ENCODE measurements around the gene UBE3C. TPM values are rescaled to one million over a fixed set of nuclear protein-coding genes. Genes with fewer than 3 reads are reported as not detected.
"Not testable (repeated sequence)": the region's sequence is repeated elsewhere in the genome, so short reads cannot be mapped to it uniquely, and the experiment has no call there.

Gene UBE3C
- total RNA-seq, 3 donors from 2014 or later (not counting 1 experiment from before 2014, with no cell fraction given): 44.6 to 56.7 (median 55.5) TPM

- no peak overlapping the region for H3K4me3 ChIP-seq (ENCODE audit: low read length)
- H3K4me3 Mint-ChIP-seq: no peak overlapping the region
- DNase-seq (no peak), ATAC-seq (no peak)
- no peaks in the 10 kb centered on the region for H3K9me3 ChIP-seq (ENCODE audit: control insufficient read depth, insufficient read depth, low read length)
- no peaks in the 10 kb centered on the region for H3K27me3 Mint-ChIP-seq (ENCODE audit: low read depth in 2 of 2)
- intact Hi-C loops (cut with micrococcal nuclease): no loop called here
- H3K4me1 ChIP-seq (ENCODE audit: control insufficient read depth, insufficient read depth, low read length): peaks cover 11% of the 10 kb centered on the region
- no peaks in the 10 kb centered on the region for H3K36me3 Mint-ChIP-seq
- WGBS (ENCODE audit: insufficient coverage): 90% methylated on average over 7 of the region's 8 CpGs
- H3K27ac Mint-ChIP-seq: peak overlapping the region in 1 of 2 donors; percentile 35
- no peaks in the 10 kb centered on the region for H3K9me3 Mint-ChIP-seq
- peaks cover 2% of the 10 kb centered on the region for H3K36me3 ChIP-seq (ENCODE audit: control insufficient read depth, insufficient read depth, low read length)
- H3K4me1 Mint-ChIP-seq: peaks cover 49% of the 10 kb centered on the region in 2 donors
- H3K27ac ChIP-seq (ENCODE audit: low read length): no peak overlapping the region
- no peaks in the 10 kb centered on the region for H3K27me3 ChIP-seq (ENCODE audit: control insufficient read depth, insufficient read depth, low read length)
- no peak for TF ChIP-seq CTCF (IDR thresholded peaks at IDR 0.05)
These were observed 14.5 kb downstream of the UBE3C start for GRCh38 chr7:157153260-157153659.

- no peaks in the 10 kb centered on the region for H3K36me3 Mint-ChIP-seq
- no peak for ATAC-seq
- peak overlapping the region in 1 of 2 donors; percentile 31 for H3K27ac Mint-ChIP-seq
- Histone ChIP-seq H3K27me3 (ENCODE audit: control insufficient read depth, insufficient read depth, low read length) (no peaks in the 10 kb centered on the region), H3K9me3 (ENCODE audit: control insufficient read depth, insufficient read depth, low read length) (no peaks in the 10 kb centered on the region), H3K4me1 (ENCODE audit: control insufficient read depth, insufficient read depth, low read length) (peaks cover under 1% of the 10 kb centered on the region), H3K27ac (ENCODE audit: low read length) (no peak overlapping the region), H3K36me3 (ENCODE audit: control insufficient read depth, insufficient read depth, low read length) (peaks cover 2% of the 10 kb centered on the region), H3K4me3 (ENCODE audit: low read length) (no peak overlapping the region)
- DNase-seq: no peak
- peaks cover 61 to 62% of the 10 kb centered on the region in 2 donors for H3K4me1 Mint-ChIP-seq
- intact Hi-C loops (cut with micrococcal nuclease): no loop called here
- no peaks in the 10 kb centered on the region for H3K9me3 Mint-ChIP-seq
- TF ChIP-seq CTCF (IDR thresholded peaks at IDR 0.05): no peak
- H3K4me3 Mint-ChIP-seq: no peak overlapping the region
- no peaks in the 10 kb centered on the region for H3K27me3 Mint-ChIP-seq (ENCODE audit: low read depth in 2 of 2)
These were observed 17.2 kb downstream of the UBE3C start for GRCh38 chr7:157155959-157156358.

GRCh38 chr7:157158400-157158799, 19.7 kb downstream of the UBE3C start:
- no peak overlapping the region for H3K4me3 ChIP-seq (ENCODE audit: low read length)

GRCh38 chr7:157159537-157159936, 20.8 kb downstream of the UBE3C start:
- H3K27me3 Mint-ChIP-seq (ENCODE audit: low read depth in 2 of 2); ATAC-seq; DNase-seq; H3K36me3 Mint-ChIP-seq; H3K4me1 ChIP-seq (ENCODE audit: control insufficient read depth, insufficient read depth, low read length); intact Hi-C loops (cut with micrococcal nuclease); H3K27ac ChIP-seq (ENCODE audit: low read length); H3K27me3 ChIP-seq (ENCODE audit: control insufficient read depth, insufficient read depth, low read length); H3K36me3 ChIP-seq (ENCODE audit: control insufficient read depth, insufficient read depth, low read length); H3K4me3 ChIP-seq (ENCODE audit: low read length); H3K4me3 Mint-ChIP-seq; H3K9me3 Mint-ChIP-seq; H3K27ac Mint-ChIP-seq; H3K9me3 ChIP-seq (ENCODE audit: control insufficient read depth, insufficient read depth, low read length): not testable (repeated sequence)
- peaks cover 39 to 47% of the 10 kb centered on the region in 2 donors for H3K4me1 Mint-ChIP-seq
- WGBS (ENCODE audit: insufficient coverage): 95% methylated on average over 9 of the region's 9 CpGs

More at GRCh38 chr7:157158400-157158799, 19.7 kb downstream of the UBE3C start:
- ATAC-seq (no peak), DNase-seq (no peak)
- no peaks in the 10 kb centered on the region for H3K4me1 ChIP-seq (ENCODE audit: control insufficient read depth, insufficient read depth, low read length)
- no peak overlapping the region for H3K27ac ChIP-seq (ENCODE audit: low read length)
- Mint-ChIP-seq H3K4me1 (peaks cover 40 to 42% of the 10 kb centered on the region in 2 donors), H3K36me3 (no peaks in the 10 kb centered on the region), H3K9me3 (no peaks in the 10 kb centered on the region), H3K4me3 (no peak overlapping the region), H3K27ac (no peak overlapping the region), H3K27me3 (ENCODE audit: low read depth in 2 of 2) (no peaks in the 10 kb centered on the region)
- WGBS (ENCODE audit: insufficient coverage): 96% methylated on average over 4 of the region's 4 CpGs
- H3K27me3 ChIP-seq (ENCODE audit: control insufficient read depth, insufficient read depth, low read length): no peaks in the 10 kb centered on the region
- H3K36me3 ChIP-seq (ENCODE audit: control insufficient read depth, insufficient read depth, low read length): peaks cover 2% of the 10 kb centered on the region
- no peaks in the 10 kb centered on the region for H3K9me3 ChIP-seq (ENCODE audit: control insufficient read depth, insufficient read depth, low read length)
- intact Hi-C loops (cut with micrococcal nuclease): no loop called here
- TF ChIP-seq CTCF (IDR thresholded peaks at IDR 0.05): no peak

Data from natural killer cell (primary cell).